ENCODE measurements around the gene PTPRJ. TPM values are rescaled to one million over a fixed set of nuclear protein-coding genes. Genes with fewer than 3 reads are reported as not detected.

The PTPRJ gene
- total and polyA plus RNA-seq, 4 donors, result 4.1 to 24.7 (median 14.6) TPM

DNA sequence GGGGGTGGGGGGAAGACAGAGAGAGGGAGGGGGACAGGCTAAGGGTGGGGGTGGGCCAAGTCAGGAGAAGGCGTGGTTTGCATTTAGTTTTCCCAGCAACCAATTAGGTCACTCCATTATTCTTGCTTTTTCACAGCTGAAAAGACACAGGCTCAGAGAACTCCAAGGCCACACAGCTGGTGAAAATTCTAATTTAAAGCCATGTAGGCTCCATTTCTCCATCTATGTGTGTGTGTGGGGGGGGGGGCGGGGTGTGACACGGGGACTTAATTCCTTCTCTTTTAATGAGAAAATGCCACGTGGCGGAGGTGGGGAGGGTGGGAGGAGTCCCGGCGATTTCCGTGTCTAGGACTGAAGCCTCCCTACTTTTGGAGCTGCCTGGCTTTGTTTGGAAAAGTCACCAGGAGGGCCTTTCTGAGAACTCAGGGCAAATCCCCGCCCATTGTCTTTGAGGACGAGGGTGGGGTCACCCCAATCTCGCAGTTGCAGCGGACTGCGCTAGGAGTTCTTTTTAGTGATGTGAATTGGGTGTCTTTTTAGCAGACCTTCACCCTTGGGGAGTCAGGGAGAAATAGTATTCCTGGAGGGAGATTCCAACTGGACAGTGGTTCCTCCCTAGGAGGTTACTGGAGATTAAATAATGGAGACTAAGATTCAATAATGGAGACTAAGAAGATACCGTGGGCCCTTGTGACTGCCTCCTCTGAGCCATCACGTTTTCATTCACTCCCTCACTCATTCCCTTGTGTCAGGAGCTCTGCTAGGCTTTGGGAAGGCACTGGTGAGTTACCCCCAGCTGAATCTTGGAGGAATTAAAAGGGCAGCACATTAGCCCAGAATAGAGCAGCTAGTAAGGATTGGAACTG is 36.4 kb upstream of the PTPRJ start:
- TF ChIP-seq HNF4A (conservative IDR thresholded peaks at IDR 0.05) (no peak), GABPA (IDR thresholded peaks at IDR 0.05 in 1 of 2, conservative IDR thresholded peaks at IDR 0.05 in 1 of 2) (no peak), JUND (IDR thresholded peaks at IDR 0.05) (no peak), HNF4G (IDR thresholded peaks at IDR 0.05) (no peak), EGR1 (IDR thresholded peaks at IDR 0.05; ENCODE audit: low read depth in 2 of 2) (no peak), YY1 (IDR thresholded peaks at IDR 0.05) (no peak), FOXA2 (IDR thresholded peaks at IDR 0.05) (no peak), RAD21 (IDR thresholded peaks at IDR 0.05) (no peak), RXRA (IDR thresholded peaks at IDR 0.05) (no peak), TAF1 (conservative IDR thresholded peaks at IDR 0.05) (no peak), FOXA1 (IDR thresholded peaks at IDR 0.05) (no peak), SP1 (IDR thresholded peaks at IDR 0.05) (no peak), NR2F2 (IDR thresholded peaks at IDR 0.05) (no peak)
- TF ChIP-seq, protein P1, sequence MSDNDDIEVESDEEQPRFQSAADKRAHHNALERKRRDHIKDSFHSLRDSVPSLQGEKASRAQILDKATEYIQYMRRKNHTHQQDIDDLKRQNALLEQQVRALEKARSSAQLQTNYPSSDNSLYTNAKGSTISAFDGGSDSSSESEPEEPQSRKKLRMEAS (IDR thresholded peaks at IDR 0.05), result no peak
- TF ChIP-seq, protein P2, sequence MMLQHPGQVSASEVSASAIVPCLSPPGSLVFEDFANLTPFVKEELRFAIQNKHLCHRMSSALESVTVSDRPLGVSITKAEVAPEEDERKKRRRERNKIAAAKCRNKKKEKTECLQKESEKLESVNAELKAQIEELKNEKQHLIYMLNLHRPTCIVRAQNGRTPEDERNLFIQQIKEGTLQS (IDR thresholded peaks at IDR 0.05), result no peak
- TF ChIP-seq, protein P3, sequence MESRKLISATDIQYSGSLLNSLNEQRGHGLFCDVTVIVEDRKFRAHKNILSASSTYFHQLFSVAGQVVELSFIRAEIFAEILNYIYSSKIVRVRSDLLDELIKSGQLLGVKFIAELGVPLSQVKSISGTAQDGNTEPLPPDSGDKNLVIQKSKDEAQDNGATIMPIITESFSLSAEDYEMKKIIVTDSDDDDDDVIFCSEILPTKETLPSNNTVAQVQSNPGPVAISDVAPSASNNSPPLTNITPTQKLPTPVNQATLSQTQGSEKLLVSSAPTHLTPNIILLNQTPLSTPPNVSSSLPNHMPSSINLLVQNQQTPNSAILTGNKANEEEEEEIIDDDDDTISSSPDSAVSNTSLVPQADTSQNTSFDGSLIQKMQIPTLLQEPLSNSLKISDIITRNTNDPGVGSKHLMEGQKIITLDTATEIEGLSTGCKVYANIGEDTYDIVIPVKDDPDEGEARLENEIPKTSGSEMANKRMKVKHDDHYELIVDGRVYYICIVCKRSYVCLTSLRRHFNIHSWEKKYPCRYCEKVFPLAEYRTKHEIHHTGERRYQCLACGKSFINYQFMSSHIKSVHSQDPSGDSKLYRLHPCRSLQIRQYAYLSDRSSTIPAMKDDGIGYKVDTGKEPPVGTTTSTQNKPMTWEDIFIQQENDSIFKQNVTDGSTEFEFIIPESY (IDR thresholded peaks at IDR 0.05), result no peak
- TF ChIP-seq, protein P4, sequence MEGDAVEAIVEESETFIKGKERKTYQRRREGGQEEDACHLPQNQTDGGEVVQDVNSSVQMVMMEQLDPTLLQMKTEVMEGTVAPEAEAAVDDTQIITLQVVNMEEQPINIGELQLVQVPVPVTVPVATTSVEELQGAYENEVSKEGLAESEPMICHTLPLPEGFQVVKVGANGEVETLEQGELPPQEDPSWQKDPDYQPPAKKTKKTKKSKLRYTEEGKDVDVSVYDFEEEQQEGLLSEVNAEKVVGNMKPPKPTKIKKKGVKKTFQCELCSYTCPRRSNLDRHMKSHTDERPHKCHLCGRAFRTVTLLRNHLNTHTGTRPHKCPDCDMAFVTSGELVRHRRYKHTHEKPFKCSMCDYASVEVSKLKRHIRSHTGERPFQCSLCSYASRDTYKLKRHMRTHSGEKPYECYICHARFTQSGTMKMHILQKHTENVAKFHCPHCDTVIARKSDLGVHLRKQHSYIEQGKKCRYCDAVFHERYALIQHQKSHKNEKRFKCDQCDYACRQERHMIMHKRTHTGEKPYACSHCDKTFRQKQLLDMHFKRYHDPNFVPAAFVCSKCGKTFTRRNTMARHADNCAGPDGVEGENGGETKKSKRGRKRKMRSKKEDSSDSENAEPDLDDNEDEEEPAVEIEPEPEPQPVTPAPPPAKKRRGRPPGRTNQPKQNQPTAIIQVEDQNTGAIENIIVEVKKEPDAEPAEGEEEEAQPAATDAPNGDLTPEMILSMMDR (IDR thresholded peaks at IDR 0.05; ENCODE audit: low read depth, low read length, missing input control), result no peak
- H3K27me3 ChIP-seq (ENCODE audit: control insufficient read depth in 4 of 4, insufficient read depth in 4 of 4, low read length in 3 of 4), result no peaks in the 10 kb centered on the region
- WGBS, result 88% methylated on average over 15 of the region's 15 CpGs
- H3K9ac ChIP-seq (ENCODE audit: low read depth in 1 of 2, low read length in 2 of 2), result no peak overlapping the region
- no peak for DNase-seq (ENCODE audit: low spot score)
- no peak overlapping the region for H3K4me3 ChIP-seq (ENCODE audit: low read depth in 1 of 3, low read length in 3 of 3)
- no peaks in the 10 kb centered on the region for H3K9me3 ChIP-seq (ENCODE audit: control insufficient read depth in 4 of 4, low read length in 3 of 4)
- H3K4me1 ChIP-seq (ENCODE audit: control insufficient read depth in 4 of 4, insufficient read depth in 4 of 4, low read length in 3 of 4), result peaks cover 6 to 26% (median 14%) of the 10 kb centered on the region in 4 donors
- no peak overlapping the region for H3K27ac ChIP-seq (ENCODE audit: low read depth in 1 of 2, low read length in 2 of 2)
- no peaks in the 10 kb centered on the region for H3K36me3 ChIP-seq (ENCODE audit: control insufficient read depth in 4 of 4, insufficient read depth in 3 of 4, low read depth in 1 of 4, low read length in 3 of 4)

DNA sequence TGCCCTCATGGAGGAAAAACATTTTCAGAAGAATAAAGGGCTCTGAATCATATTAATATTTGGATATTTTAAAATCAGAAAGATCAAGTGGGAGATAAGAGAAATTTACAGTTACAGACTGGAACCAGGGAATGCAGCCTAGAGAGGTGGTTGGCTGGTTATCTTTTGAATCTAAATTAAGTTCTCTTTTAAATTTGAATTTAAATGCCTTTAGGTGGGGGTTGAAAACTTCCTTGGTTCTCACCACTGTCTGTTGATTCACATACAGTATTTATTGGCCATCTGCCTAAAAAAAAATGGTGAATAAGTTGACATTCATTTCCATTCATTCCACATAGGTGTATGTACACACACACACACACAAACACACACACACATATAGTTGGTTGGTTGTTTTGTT is 35.7 kb upstream of the PTPRJ start:
- no peak overlapping the region for H3K27ac ChIP-seq (ENCODE audit: low read depth in 1 of 2, low read length in 2 of 2)
- no peak for DNase-seq (ENCODE audit: low spot score)
- peaks cover 6 to 26% (median 14%) of the 10 kb centered on the region in 4 donors for H3K4me1 ChIP-seq (ENCODE audit: control insufficient read depth in 4 of 4, insufficient read depth in 4 of 4, low read length in 3 of 4)
- no peaks in the 10 kb centered on the region for H3K36me3 ChIP-seq (ENCODE audit: control insufficient read depth in 4 of 4, insufficient read depth in 3 of 4, low read depth in 1 of 4, low read length in 3 of 4)
- H3K9me3 ChIP-seq (ENCODE audit: control insufficient read depth in 4 of 4, low read length in 3 of 4), result no peaks in the 10 kb centered on the region
- no peak overlapping the region for H3K4me3 ChIP-seq (ENCODE audit: low read depth in 1 of 3, low read length in 3 of 3)
- no peak overlapping the region for H3K9ac ChIP-seq (ENCODE audit: low read depth in 1 of 2, low read length in 2 of 2)
- no peaks in the 10 kb centered on the region for H3K27me3 ChIP-seq (ENCODE audit: control insufficient read depth in 4 of 4, insufficient read depth in 4 of 4, low read length in 3 of 4)
- TF ChIP-seq, protein P4 (IDR thresholded peaks at IDR 0.05; ENCODE audit: low read depth, low read length, missing input control), result no peak
- no peak for TF ChIP-seq HNF4A (conservative IDR thresholded peaks at IDR 0.05)
- TF ChIP-seq RXRA (IDR thresholded peaks at IDR 0.05), result no peak
- TF ChIP-seq, protein P3 (IDR thresholded peaks at IDR 0.05), result no peak
- TF ChIP-seq GABPA (IDR thresholded peaks at IDR 0.05 in 1 of 2, conservative IDR thresholded peaks at IDR 0.05 in 1 of 2), result no peak
- TF ChIP-seq FOXA1 (IDR thresholded peaks at IDR 0.05), result no peak
- TF ChIP-seq RAD21 (IDR thresholded peaks at IDR 0.05), result no peak
- TF ChIP-seq SP1 (IDR thresholded peaks at IDR 0.05), result no peak
- no peak for TF ChIP-seq HNF4G (IDR thresholded peaks at IDR 0.05)
- no peak for TF ChIP-seq FOXA2 (IDR thresholded peaks at IDR 0.05)
- TF ChIP-seq, protein P1 (IDR thresholded peaks at IDR 0.05), result no peak
- TF ChIP-seq YY1 (IDR thresholded peaks at IDR 0.05), result no peak

Data from liver (tissue), 9 donors.